Activated T-helper 1 cell treated with anti-CD3 and anti-CD28 coated beads, Interleukin-12 subunit alpha, Interleukin-12 subunit beta, Interleukin-2, Interleukin-4 antibody, amounts not matched to agents 30 ng/mL and 10 ng/mL and 1 ng/mL, durations not matched to agents 14 hours and 24 hours and 36 hours (primary cell): ENCODE results near the gene C3. TPM values are rescaled to one million over a fixed set of nuclear protein-coding genes. Genes with fewer than 3 reads are reported as not detected.

Experiments used
- total RNA-seq: library from RNA; stranded (reverse); gene quantifications from 2 replicates; pipeline ENCODE4 v1.2.3, GENCODE V29; 2022

The C3 gene
- total RNA-seq, 1 donor from 2014 or later, result 6.1 TPM

Other genes with a start within 250 kb of the C3 start
- gene DENND1C, start 238.9 kb downstream of the C3 start, total RNA-seq, result 68.4 and 75.6 TPM in 2 replicates
- gene TUBB4A, start 218.3 kb downstream of the C3 start, total RNA-seq, result 2.3 and 3.0 TPM in 2 replicates
- gene TNFSF9, start 189.6 kb downstream of the C3 start, total RNA-seq, result 8.0 and 9.7 TPM in 2 replicates
- 55.4 and 61.6 TPM in 2 replicates for gene CD70, start 129.5 kb downstream of the C3 start, total RNA-seq
- 155 TPM in 2 replicates for gene TNFSF14, start 50.5 kb downstream of the C3 start, total RNA-seq
- gene GPR108, start 16.9 kb upstream of the C3 start, total RNA-seq, result 106 and 108 TPM in 2 replicates
- gene TRIP10, start 19.0 kb upstream of the C3 start, total RNA-seq, result 61.2 and 62.0 TPM in 2 replicates
- 15.0 and 15.6 TPM in 2 replicates for gene SH2D3A, start 46.8 kb upstream of the C3 start, total RNA-seq
- gene VAV1, start 52.1 kb upstream of the C3 start, total RNA-seq, result 86.8 and 90.4 TPM in 2 replicates
- gene ADGRE1, start 166.9 kb upstream of the C3 start, total RNA-seq, result 4.6 and 5.5 TPM in 2 replicates